RWPE1 (cell line): Measurements from ENCODE around the gene CASTOR1.
"Not testable (repeated sequence)": the region's sequence is repeated elsewhere in the genome, so short reads cannot be mapped to it uniquely, and the experiment has no call there.

ENCODE experiments used
- CTCF ChIA-PET: fragments of 350-600 bp; sonication (Branson Sonifier 250); formaldehyde crosslinking; extraction: SDS; loops from one replicate; lab custom pipeline; 2021; lab: Yijun Ruan, JAX
- POLR2A ChIA-PET: fragments of 400-600 bp; formaldehyde crosslinking; extraction: SDS; loops from one replicate; lab custom pipeline; 2020; ENCODE audit warnings: antibody characterized with exemption; ENCODE audit not compliant: low non-redundant PET; lab: Yijun Ruan, JAX
- DNase-seq: peaks from one replicate; pipeline ENCODE4 v3.0.0; 2012; ENCODE audit warnings: low spot score
- H3K27ac ChIP-seq: fragments of 450-650 bp; 2 replicates; pipeline ENCODE4 v1.5.1; 2017
- CTCF ChIP-seq: fragments of 450-650 bp; conservative IDR thresholded peaks from 2 replicates; pipeline ENCODE4 v1.5.1; 2017; ENCODE audit warnings: low read depth, mild to moderate bottlenecking

The CASTOR1 gene

GRCh38 chr22:30289141-30289979 is at the start of gene CASTOR1:
Gene CASTOR1, minus strand, starts transcription at chr22:30289505. Its CDS starts 8 bp downstream, at chr22:30289497.
- peak within 1 kb of the TSS; percentile 95 for H3K27ac ChIP-seq
- DNase-seq: peak; percentile 98
- ChIA-PET POLR2A (interaction anchor here (0.6 kb wide), 1 partner anchor 87 kb away, joined by 6 read pairs; no protein-coding TSS in a partner anchor), CTCF (interaction anchor here (0.6 to 1.8 kb wide), 7 partner anchors 26 to 160 kb away, joined by 3 to 4 read pairs (median 3); partner anchors contain the start of gene RNF215)
- no peak for TF ChIP-seq CTCF

- ChIA-PET POLR2A (no interaction called here), CTCF (interaction anchor here (0.6 kb wide), 2 partner anchors 12 to 870 kb away, joined by 3 to 8 read pairs; no protein-coding TSS in a partner anchor)
- DNase-seq: no peak
- no peak overlapping the region for H3K27ac ChIP-seq
- TF ChIP-seq CTCF: no peak
Observed at GRCh38 chr22:30338802-30339201, 49.5 kb upstream of the CASTOR1 start.

GRCh38 chr22:30338341-30338740 is 49.0 kb upstream of the CASTOR1 start:
- DNase-seq, H3K27ac ChIP-seq, POLR2A ChIA-PET: not testable (repeated sequence)
- CTCF ChIA-PET: interaction anchor here (0.6 kb wide), 1 partner anchor 869 kb away, joined by 3 read pairs; no protein-coding TSS in a partner anchor

GRCh38 chr22:30337461-30337778 is 48.1 kb upstream of the CASTOR1 start:
- H3K27ac ChIP-seq: no peak overlapping the region
- no peak for DNase-seq
- no peak for TF ChIP-seq CTCF
- CTCF ChIA-PET: no interaction called here
- POLR2A ChIA-PET: no interaction called here

GRCh38 chr22:30336752-30337460 is 47.6 kb upstream of the CASTOR1 start:
- ChIA-PET POLR2A (no interaction called here), CTCF (no interaction called here)
- no peak overlapping the region for H3K27ac ChIP-seq
- TF ChIP-seq CTCF: no peak
- no peak for DNase-seq

- ChIA-PET POLR2A (no interaction called here), CTCF (interaction anchor here (1.1 kb wide), 1 partner anchor 47 kb away, joined by 4 read pairs; no protein-coding TSS in a partner anchor)
- DNase-seq: no peak
- TF ChIP-seq CTCF: no peak
- H3K27ac ChIP-seq: no peak overlapping the region
Observed at GRCh38 chr22:30335236-30335635, 45.9 kb upstream of the CASTOR1 start.
